ENCODE data around the gene DLG2. TPM values are rescaled to one million over a fixed set of nuclear protein-coding genes. Genes with fewer than 3 reads are reported as not detected.
A peak's percentile ranks its signal among the peaks of the same experiment; 100 is the strongest.
"Not testable (repeated sequence)": the region's sequence is repeated elsewhere in the genome, so short reads cannot be mapped to it uniquely, and the experiment has no call there.

The DLG2 gene
- total RNA-seq, 2 experiments from 2014 or later = 0.85 to 1.1 TPM

- Mint-ChIP-seq H3K4me1 (peaks cover 49% of the 10 kb centered on the region), H3K9me3 (no peaks in the 10 kb centered on the region), H3K27ac (peak overlapping the region; percentile 9), H3K36me3 (ENCODE audit: low read depth) (peaks cover 51% of the 10 kb centered on the region), H3K27me3 (no peaks in the 10 kb centered on the region), H3K4me3 (peak overlapping the region; percentile 100)
- no peak for DNase-seq
- CTCF ChIA-PET = interaction anchor here (0.9 to 1.3 kb wide), 2 partner anchors 43 to 86 kb away, joined by 3 to 4 read pairs; no protein-coding TSS in a partner anchor
- POLR2A ChIA-PET = interaction anchor here (0.6 kb wide), 1 partner anchor 34 kb away, joined by 3 read pairs; the partner anchor contains the start of gene TMEM126B
Observed at GRCh38 chr11:85661972-85662664, 35.0 kb upstream of the DLG2 start.

- Mint-ChIP-seq H3K4me1 (peaks cover 54% of the 10 kb centered on the region), H3K9me3 (no peaks in the 10 kb centered on the region), H3K27ac (no peak overlapping the region), H3K27me3 (no peaks in the 10 kb centered on the region), H3K36me3 (ENCODE audit: low read depth) (peaks cover 54% of the 10 kb centered on the region), H3K4me3 (no peak overlapping the region)
- DNase-seq = no peak
- ChIA-PET CTCF (interaction anchor here (1.5 kb wide), 1 partner anchor 10 kb away, joined by 3 read pairs; no protein-coding TSS in a partner anchor), POLR2A (no interaction called here)
Observed at GRCh38 chr11:85658180-85658579, 31.0 kb upstream of the DLG2 start.

GRCh38 chr11:85656777-85657176 is 29.6 kb upstream of the DLG2 start:
- no peak for DNase-seq
- CTCF ChIA-PET = interaction anchor here (0.6 kb wide), 1 partner anchor 611 kb away, joined by 3 read pairs; no protein-coding TSS in a partner anchor
- no peak overlapping the region for H3K27ac Mint-ChIP-seq
- no peaks in the 10 kb centered on the region for H3K9me3 Mint-ChIP-seq
- no peaks in the 10 kb centered on the region for H3K27me3 Mint-ChIP-seq
- H3K36me3 Mint-ChIP-seq (ENCODE audit: low read depth) = peaks cover 48% of the 10 kb centered on the region
- POLR2A ChIA-PET = no interaction called here
- H3K4me3 Mint-ChIP-seq = no peak overlapping the region
- peaks cover 57% of the 10 kb centered on the region for H3K4me1 Mint-ChIP-seq

- peaks cover 49% of the 10 kb centered on the region for H3K4me1 Mint-ChIP-seq
- H3K27me3 Mint-ChIP-seq, H3K27ac Mint-ChIP-seq, DNase-seq, H3K9me3 Mint-ChIP-seq, POLR2A ChIA-PET, H3K4me3 Mint-ChIP-seq: not testable (repeated sequence)
- peaks cover 31% of the 10 kb centered on the region for H3K36me3 Mint-ChIP-seq (ENCODE audit: low read depth)
- CTCF ChIA-PET = interaction anchor here (1.4 kb wide), 1 partner anchor 11 kb away, joined by 4 read pairs; the partner anchor contains the start of gene CREBZF
Observed at GRCh38 chr11:85654343-85654742, 27.2 kb upstream of the DLG2 start.

- no peak for DNase-seq
- no peaks in the 10 kb centered on the region for H3K27me3 Mint-ChIP-seq
- no peak overlapping the region for H3K27ac Mint-ChIP-seq
- no peaks in the 10 kb centered on the region for H3K9me3 Mint-ChIP-seq
- H3K36me3 Mint-ChIP-seq (ENCODE audit: low read depth) = peaks cover 25% of the 10 kb centered on the region
- H3K4me1 Mint-ChIP-seq = peaks cover 51% of the 10 kb centered on the region
- CTCF ChIA-PET = interaction anchor here (0.6 kb wide), 1 partner anchor 47 kb away, joined by 4 read pairs; no protein-coding TSS in a partner anchor
- POLR2A ChIA-PET = no interaction called here
- no peak overlapping the region for H3K4me3 Mint-ChIP-seq
Observed at GRCh38 chr11:85652786-85653447, 25.8 kb upstream of the DLG2 start.

- Mint-ChIP-seq H3K27ac (no peak overlapping the region), H3K36me3 (ENCODE audit: low read depth) (peaks cover 17% of the 10 kb centered on the region), H3K4me1 (peaks cover 50% of the 10 kb centered on the region), H3K27me3 (no peaks in the 10 kb centered on the region), H3K9me3 (no peaks in the 10 kb centered on the region), H3K4me3 (no peak overlapping the region)
- CTCF ChIA-PET = interaction anchor here (0.8 to 2.3 kb wide), 2 partner anchors 14 to 15 kb away, joined by 4 to 7 read pairs; no protein-coding TSS in a partner anchor
- POLR2A ChIA-PET = no interaction called here
- no peak for DNase-seq
Observed at GRCh38 chr11:85651118-85651517, 24.0 kb upstream of the DLG2 start.

GRCh38 chr11:85647604-85648299 is 20.6 kb upstream of the DLG2 start, which contains the start of gene TMEM126A:
Gene TMEM126A, plus strand, starts transcription at chr11:85647967. Its CDS starts 2,289 bp downstream, at chr11:85650256.
- POLR2A ChIA-PET = interaction anchor here (0.6 to 1.3 kb wide), 2 partner anchors 20 to 52 kb away, joined by 3 to 5 read pairs; partner anchors contain the start of genes DLG2 and TMEM126B
- peak within 1 kb of the TSS; percentile 98 for H3K27ac Mint-ChIP-seq
- peak; percentile 92 for DNase-seq
- H3K27me3 Mint-ChIP-seq = peaks cover 24% of the 10 kb centered on the region
- peaks cover 40% of the 10 kb centered on the region for H3K4me1 Mint-ChIP-seq
- no peaks in the 10 kb centered on the region for H3K9me3 Mint-ChIP-seq
- peak within 1 kb of the TSS; percentile 99 for H3K4me3 Mint-ChIP-seq
- CTCF ChIA-PET = interaction anchor here (0.7 to 3.0 kb wide), 8 partner anchors 12 to 207 kb away, joined by 3 to 16 read pairs (median 3); partner anchors contain the start of genes CCDC83, CREBZF and TMEM126B
- peaks cover 10% of the 10 kb centered on the region for H3K36me3 Mint-ChIP-seq (ENCODE audit: low read depth)

- H3K27ac Mint-ChIP-seq = peak overlapping the region; percentile 98
- DNase-seq = no peak
- POLR2A ChIA-PET = interaction anchor here (0.6 to 1.3 kb wide), 2 partner anchors 19 to 53 kb away, joined by 3 to 5 read pairs; partner anchors contain the start of genes DLG2 and TMEM126B
- no peaks in the 10 kb centered on the region for H3K9me3 Mint-ChIP-seq
- CTCF ChIA-PET = interaction anchor here (0.7 to 3.0 kb wide), 7 partner anchors 12 to 208 kb away, joined by 3 to 16 read pairs (median 3); partner anchors contain the start of genes CCDC83 and CREBZF
- peaks cover 7% of the 10 kb centered on the region for H3K36me3 Mint-ChIP-seq (ENCODE audit: low read depth)
- H3K4me3 Mint-ChIP-seq = peak overlapping the region; percentile 99
- H3K4me1 Mint-ChIP-seq = peaks cover 36% of the 10 kb centered on the region
- peaks cover 28% of the 10 kb centered on the region for H3K27me3 Mint-ChIP-seq
Observed at GRCh38 chr11:85647078-85647477, 19.9 kb upstream of the DLG2 start.

GRCh38 chr11:85643191-85643614 is 16.1 kb upstream of the DLG2 start:
- H3K27me3 Mint-ChIP-seq = peaks cover 43% of the 10 kb centered on the region
- ChIA-PET POLR2A (no interaction called here), CTCF (no interaction called here)
- H3K27ac Mint-ChIP-seq = no peak overlapping the region
- no peaks in the 10 kb centered on the region for H3K9me3 Mint-ChIP-seq
- no peak overlapping the region for H3K4me3 Mint-ChIP-seq
- DNase-seq = no peak
- peaks cover 6% of the 10 kb centered on the region for H3K36me3 Mint-ChIP-seq (ENCODE audit: low read depth)
- peaks cover 12% of the 10 kb centered on the region for H3K4me1 Mint-ChIP-seq

GRCh38 chr11:85634747-85635146 is 7.6 kb upstream of the DLG2 start:
- Mint-ChIP-seq H3K9me3 (no peaks in the 10 kb centered on the region), H3K4me3 (no peak overlapping the region), H3K4me1 (peaks cover 20% of the 10 kb centered on the region), H3K36me3 (ENCODE audit: low read depth) (peaks cover 42% of the 10 kb centered on the region), H3K27me3 (no peaks in the 10 kb centered on the region), H3K27ac (no peak overlapping the region)
- ChIA-PET CTCF (no interaction called here), POLR2A (no interaction called here)
- DNase-seq = no peak

- no peaks in the 10 kb centered on the region for H3K9me3 Mint-ChIP-seq
- ChIA-PET CTCF (interaction anchor here (1.0 to 1.5 kb wide), 3 partner anchors 9 to 16 kb away, joined by 3 to 6 read pairs (median 5); no protein-coding TSS in a partner anchor), POLR2A (interaction anchor here (0.6 to 2.2 kb wide), 2 partner anchors 19 to 616 kb away, joined by 4 to 5 read pairs; partner anchors contain the start of genes EED and TMEM126A)
- peaks cover 24% of the 10 kb centered on the region for H3K36me3 Mint-ChIP-seq (ENCODE audit: low read depth)
- peak overlapping the region; percentile 99 for H3K4me3 Mint-ChIP-seq
- no peak for DNase-seq
- peaks cover 50% of the 10 kb centered on the region for H3K4me1 Mint-ChIP-seq
- peaks cover 9% of the 10 kb centered on the region for H3K27me3 Mint-ChIP-seq
- peak overlapping the region; percentile 97 for H3K27ac Mint-ChIP-seq
Observed at GRCh38 chr11:85628771-85629341, 1.7 kb upstream of the DLG2 start.
